ENCODE results near the gene SPACDR. TPM values are rescaled to one million over a fixed set of nuclear protein-coding genes. Genes with fewer than 3 reads are reported as not detected.
"Not testable (repeated sequence)": the region's sequence is repeated elsewhere in the genome, so short reads cannot be mapped to it uniquely, and the experiment has no call there.

Gene SPACDR
- total RNA-seq, 1 donor: 0.36 TPM

- Histone ChIP-seq H3K4me2 (ENCODE audit: insufficient read depth, low read length) (no peak overlapping the region), H4K20me1 (ENCODE audit: insufficient read depth, low read length) (no peaks in the 10 kb centered on the region)
- DNase-seq (ENCODE audit: insufficient read length, low spot score, missing footprints): no peak
Observed at GRCh38 chr7:100452513-100452912, 11.5 kb downstream of the SPACDR start.

DNA sequence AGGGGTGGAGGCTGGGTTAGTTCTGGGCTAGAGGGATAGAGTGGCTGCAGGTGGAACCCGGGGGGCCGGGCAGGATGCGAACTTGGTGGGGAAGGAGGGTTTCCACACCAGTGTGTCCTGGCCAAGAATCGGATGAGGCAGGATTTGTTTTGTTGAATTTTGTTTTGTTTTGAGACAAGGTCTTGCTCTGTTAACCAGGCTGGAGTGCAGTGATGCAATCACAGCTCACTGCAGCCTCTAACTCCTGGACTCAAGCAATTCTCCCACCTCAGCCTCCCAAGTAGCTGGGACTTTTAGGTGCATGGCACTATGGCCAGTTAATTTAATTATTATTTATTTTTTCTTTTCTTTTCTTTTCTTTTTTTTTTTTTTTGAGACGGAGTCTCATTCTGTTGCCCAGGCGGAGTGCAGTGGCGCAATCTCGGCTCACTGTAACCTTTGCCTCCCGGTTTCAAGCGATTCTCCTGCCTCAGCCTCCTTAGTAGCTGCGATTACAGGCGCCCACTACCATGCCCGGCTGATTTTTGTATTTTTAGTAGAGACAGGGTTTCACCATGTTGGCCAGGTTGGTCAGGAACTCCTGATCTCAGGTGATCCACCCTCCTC lies 14.8 kb downstream of the SPACDR start:
- Histone ChIP-seq H3K27ac (ENCODE audit: low read depth, low read length) (no peak overlapping the region), H3K4me3 (ENCODE audit: insufficient read depth, low read length) (no peak overlapping the region), H3K79me2 (ENCODE audit: insufficient read depth, low read length) (no peaks in the 10 kb centered on the region), H3K4me1 (ENCODE audit: insufficient read depth, low read length) (peaks cover 16% of the 10 kb centered on the region), H3K4me2 (ENCODE audit: insufficient read depth, low read length) (no peak overlapping the region), H3K27me3 (ENCODE audit: insufficient read depth, low read length) (no peaks in the 10 kb centered on the region), H3K9me3 (ENCODE audit: low read depth, low read length) (no peaks in the 10 kb centered on the region), H4K20me1 (ENCODE audit: insufficient read depth, low read length) (no peaks in the 10 kb centered on the region), H3K36me3 (ENCODE audit: insufficient read depth, low read length) (no peaks in the 10 kb centered on the region), H2AFZ (ENCODE audit: low read length) (no peak overlapping the region)
- TF ChIP-seq CTCF (IDR thresholded peaks at IDR 0.05; ENCODE audit: extremely low read depth, low read depth, low read length): no peak
- no peak for DNase-seq (ENCODE audit: insufficient read length, low spot score, missing footprints)

More at GRCh38 chr7:100452513-100452912, 11.5 kb downstream of the SPACDR start:
- no peaks in the 10 kb centered on the region for H3K9me3 ChIP-seq (ENCODE audit: low read depth, low read length)
- H3K4me3 ChIP-seq (ENCODE audit: insufficient read depth, low read length): no peak overlapping the region
- TF ChIP-seq CTCF (IDR thresholded peaks at IDR 0.05; ENCODE audit: extremely low read depth, low read depth, low read length): no peak
- peaks cover 7% of the 10 kb centered on the region for H3K36me3 ChIP-seq (ENCODE audit: insufficient read depth, low read length)
- no peaks in the 10 kb centered on the region for H3K4me1 ChIP-seq (ENCODE audit: insufficient read depth, low read length)
- no peaks in the 10 kb centered on the region for H3K79me2 ChIP-seq (ENCODE audit: insufficient read depth, low read length)
- H2AFZ ChIP-seq (ENCODE audit: low read length): no peak overlapping the region
- no peaks in the 10 kb centered on the region for H3K27me3 ChIP-seq (ENCODE audit: insufficient read depth, low read length)
- H3K27ac ChIP-seq (ENCODE audit: low read depth, low read length): no peak overlapping the region

GRCh38 chr7:100447363-100447762 lies 16.7 kb downstream of the SPACDR start:
- H3K4me2 ChIP-seq (ENCODE audit: insufficient read depth, low read length); H3K27ac ChIP-seq (ENCODE audit: low read depth, low read length): not testable (repeated sequence)

GRCh38 chr7:100446040-100446439 lies 18.0 kb downstream of the SPACDR start:
- no peak overlapping the region for H3K4me2 ChIP-seq (ENCODE audit: insufficient read depth, low read length)
- H2AFZ ChIP-seq (ENCODE audit: low read length): peak overlapping the region; percentile 86

More at GRCh38 chr7:100447363-100447762, 16.7 kb downstream of the SPACDR start:
- DNase-seq (ENCODE audit: insufficient read length, low spot score, missing footprints); H2AFZ ChIP-seq (ENCODE audit: low read length); H3K4me3 ChIP-seq (ENCODE audit: insufficient read depth, low read length); H3K9me3 ChIP-seq (ENCODE audit: low read depth, low read length); H3K79me2 ChIP-seq (ENCODE audit: insufficient read depth, low read length); H3K27me3 ChIP-seq (ENCODE audit: insufficient read depth, low read length); H3K36me3 ChIP-seq (ENCODE audit: insufficient read depth, low read length); H4K20me1 ChIP-seq (ENCODE audit: insufficient read depth, low read length): not testable (repeated sequence)
- peaks cover 22% of the 10 kb centered on the region for H3K4me1 ChIP-seq (ENCODE audit: insufficient read depth, low read length)

More at GRCh38 chr7:100446040-100446439, 18.0 kb downstream of the SPACDR start:
- Histone ChIP-seq H3K4me3 (ENCODE audit: insufficient read depth, low read length) (no peak overlapping the region), H3K36me3 (ENCODE audit: insufficient read depth, low read length) (no peaks in the 10 kb centered on the region), H3K27me3 (ENCODE audit: insufficient read depth, low read length) (no peaks in the 10 kb centered on the region), H3K9me3 (ENCODE audit: low read depth, low read length) (no peaks in the 10 kb centered on the region), H3K4me1 (ENCODE audit: insufficient read depth, low read length) (peaks cover 22% of the 10 kb centered on the region), H3K27ac (ENCODE audit: low read depth, low read length) (peak overlapping the region; percentile 47), H4K20me1 (ENCODE audit: insufficient read depth, low read length) (no peaks in the 10 kb centered on the region), H3K79me2 (ENCODE audit: insufficient read depth, low read length) (no peaks in the 10 kb centered on the region)
- no peak for TF ChIP-seq CTCF (IDR thresholded peaks at IDR 0.05; ENCODE audit: extremely low read depth, low read depth, low read length)
- DNase-seq (ENCODE audit: insufficient read length, low spot score, missing footprints): peak; percentile 91
